ENCODE data around the gene ARID5A. TPM values are rescaled to one million over a fixed set of nuclear protein-coding genes. Genes with fewer than 3 reads are reported as not detected.

ARID5A gene
- total RNA-seq, 2 experiments from 2014 or later = 47.2 to 50.5 TPM

DNA sequence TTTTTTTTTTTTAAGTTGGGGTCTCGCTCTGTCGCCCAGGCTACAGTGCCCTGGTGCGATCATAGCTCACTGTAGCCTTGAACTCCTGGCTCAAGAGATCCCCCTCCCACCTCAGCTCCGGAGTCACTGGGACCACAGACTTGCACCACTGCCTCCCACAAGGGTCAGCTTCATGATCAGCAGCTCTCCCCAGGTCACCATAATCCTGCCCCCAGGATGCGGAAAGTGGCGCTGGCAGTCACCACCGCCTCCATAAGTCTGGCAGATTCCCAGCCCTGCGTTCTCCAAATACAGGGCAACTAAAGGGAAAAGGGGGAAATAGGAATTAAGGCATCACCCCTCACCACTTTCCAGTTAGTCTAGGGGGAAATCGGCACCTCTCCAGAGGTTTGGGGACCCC lies 5.2 kb upstream of the ARID5A start:
- ChIA-PET POLR2A (no interaction called here), CTCF (interaction anchor here (0.6 to 1.7 kb wide), 7 partner anchors 19 to 307 kb away, joined by 3 to 7 read pairs (median 5); no protein-coding TSS in a partner anchor)
- Mint-ChIP-seq H3K4me1 (peaks cover 82% of the 10 kb centered on the region), H3K27ac (no peak overlapping the region), H3K9me3 (no peaks in the 10 kb centered on the region), H3K4me3 (peak overlapping the region; percentile 70), H3K36me3 (ENCODE audit: low read depth) (no peaks in the 10 kb centered on the region), H3K27me3 (no peaks in the 10 kb centered on the region)
- no peak for DNase-seq

DNA sequence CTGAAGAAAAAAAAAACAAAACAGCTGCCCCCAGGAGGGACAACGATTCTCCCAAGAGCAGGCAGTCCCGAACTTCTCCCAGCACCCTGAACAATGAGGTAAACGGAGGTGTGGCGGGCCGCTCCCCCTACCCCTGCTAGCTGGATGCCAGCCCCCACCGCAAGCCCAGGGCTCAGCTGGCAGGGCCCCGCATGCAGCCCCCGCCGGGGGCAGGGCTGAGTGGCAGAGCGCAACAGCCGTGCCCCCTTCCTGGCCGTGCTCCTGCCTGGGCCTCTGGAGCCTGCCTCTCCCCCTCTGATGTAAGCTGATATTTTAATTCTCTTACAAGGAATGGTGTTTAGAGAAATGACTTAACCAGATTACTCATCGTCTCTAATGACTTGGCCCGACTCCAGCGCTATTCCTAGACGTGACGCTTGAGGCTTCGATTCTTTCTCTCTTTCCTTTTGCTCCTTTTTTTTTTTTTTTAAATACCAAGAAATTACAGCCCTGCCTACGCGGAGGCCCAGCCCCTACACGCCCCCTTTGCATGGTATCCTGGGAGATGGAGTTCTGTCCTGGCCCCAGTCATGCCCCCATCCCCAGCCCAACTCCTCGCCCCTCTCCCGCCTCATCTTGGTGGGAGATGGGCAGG lies 4.6 kb upstream of the ARID5A start:
- Mint-ChIP-seq H3K36me3 (ENCODE audit: low read depth) (no peaks in the 10 kb centered on the region), H3K27me3 (no peaks in the 10 kb centered on the region), H3K9me3 (no peaks in the 10 kb centered on the region), H3K4me1 (peaks cover 78% of the 10 kb centered on the region), H3K4me3 (peak overlapping the region; percentile 70), H3K27ac (peak overlapping the region; percentile 84)
- CTCF ChIA-PET = interaction anchor here (0.6 to 1.7 kb wide), 10 partner anchors 20 to 1618 kb away, joined by 3 to 7 read pairs (median 3); no protein-coding TSS in a partner anchor
- POLR2A ChIA-PET = interaction anchor here (0.6 kb wide), 1 partner anchor 38 kb away, joined by 5 read pairs; no protein-coding TSS in a partner anchor
- peak; percentile 79 for DNase-seq

DNA sequence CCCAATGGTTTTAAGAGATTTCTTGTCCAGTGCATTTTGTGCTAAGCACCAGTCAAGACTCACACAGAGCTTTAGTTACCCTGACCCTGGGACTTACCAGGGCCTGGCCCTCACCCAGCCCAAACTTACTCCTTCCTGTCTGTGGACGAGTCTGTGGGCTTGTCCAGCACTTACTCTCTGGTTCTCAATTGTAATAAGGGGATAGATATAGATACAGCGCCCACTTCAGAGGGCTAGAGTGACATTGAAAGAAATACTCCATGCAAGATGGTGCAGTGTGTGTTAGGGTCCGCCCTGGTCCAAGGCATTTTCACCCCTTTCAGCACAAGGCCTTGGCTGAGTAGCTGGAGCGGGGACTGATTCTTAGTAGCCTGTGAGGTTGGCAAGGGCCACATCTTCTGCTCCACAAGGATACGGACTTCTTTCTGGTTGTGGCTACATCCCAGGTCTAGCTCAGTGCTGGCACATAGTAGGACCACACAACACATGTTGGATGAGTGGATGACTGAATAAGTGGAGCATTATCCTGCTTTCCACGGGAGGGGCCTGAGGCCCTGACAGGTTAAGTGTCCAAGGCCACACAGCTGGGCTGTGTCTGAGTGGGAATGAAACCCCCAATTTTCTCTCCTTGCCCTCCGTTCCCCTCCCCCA lies 3.8 kb upstream of the ARID5A start:
- Mint-ChIP-seq H3K4me1 (peaks cover 74% of the 10 kb centered on the region), H3K27me3 (no peaks in the 10 kb centered on the region), H3K36me3 (ENCODE audit: low read depth) (no peaks in the 10 kb centered on the region), H3K27ac (no peak overlapping the region), H3K4me3 (no peak overlapping the region), H3K9me3 (no peaks in the 10 kb centered on the region)
- DNase-seq = no peak
- ChIA-PET CTCF (interaction anchor here (0.9 to 1.7 kb wide), 6 partner anchors 20 to 125 kb away, joined by 3 to 6 read pairs (median 3); no protein-coding TSS in a partner anchor), POLR2A (interaction anchor here (1.0 kb wide), 1 partner anchor 9 kb away, joined by 3 read pairs; no protein-coding TSS in a partner anchor)

DNA sequence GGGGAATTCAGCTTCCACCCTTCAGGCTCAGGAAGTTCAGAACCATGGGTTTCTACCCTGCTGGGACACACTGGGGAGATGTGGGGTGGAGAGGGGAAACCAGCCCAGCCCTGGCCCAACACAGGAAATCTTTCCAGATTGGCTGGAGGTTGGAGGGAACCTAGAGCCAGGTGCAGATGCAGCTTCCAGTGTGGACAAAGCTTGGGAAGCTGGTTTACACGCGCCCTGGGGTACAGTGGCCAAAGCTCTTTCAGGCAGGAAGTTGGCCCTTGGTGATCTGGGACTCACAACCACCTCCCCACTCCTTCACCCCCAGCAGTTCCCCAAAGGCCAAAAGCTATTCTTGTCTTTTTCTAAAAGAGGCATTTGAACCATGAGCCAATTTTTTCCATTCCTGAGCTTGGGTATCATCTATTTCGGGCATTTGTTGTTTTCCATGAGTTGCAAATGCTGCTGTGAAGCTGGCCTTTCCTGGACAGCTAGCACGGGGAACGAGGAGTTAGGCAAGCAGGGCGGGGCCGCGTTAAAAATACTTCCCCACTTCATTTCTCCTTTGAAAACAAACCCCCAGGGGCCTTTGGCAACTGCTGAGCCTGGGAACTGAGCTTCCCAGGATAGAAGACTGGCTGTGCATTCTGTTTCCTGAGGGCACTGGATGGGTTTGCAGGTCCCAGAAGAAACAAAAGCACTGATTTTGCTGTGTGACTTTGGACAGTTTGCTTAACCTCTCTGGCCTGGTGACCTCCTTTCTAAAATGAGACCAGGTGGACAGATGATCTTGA lies 3.1 kb upstream of the ARID5A start:
- H3K4me1 Mint-ChIP-seq = peaks cover 70% of the 10 kb centered on the region
- ChIA-PET CTCF (interaction anchor here (0.5 to 1.5 kb wide), 6 partner anchors 19 to 193 kb away, joined by 3 to 5 read pairs (median 3); no protein-coding TSS in a partner anchor), POLR2A (interaction anchor here (1.0 kb wide), 1 partner anchor 8 kb away, joined by 3 read pairs; no protein-coding TSS in a partner anchor)
- DNase-seq = no peak
- no peaks in the 10 kb centered on the region for H3K27me3 Mint-ChIP-seq
- H3K4me3 Mint-ChIP-seq = no peak overlapping the region
- peaks cover 2% of the 10 kb centered on the region for H3K36me3 Mint-ChIP-seq (ENCODE audit: low read depth)
- no peak overlapping the region for H3K27ac Mint-ChIP-seq
- no peaks in the 10 kb centered on the region for H3K9me3 Mint-ChIP-seq

DNA sequence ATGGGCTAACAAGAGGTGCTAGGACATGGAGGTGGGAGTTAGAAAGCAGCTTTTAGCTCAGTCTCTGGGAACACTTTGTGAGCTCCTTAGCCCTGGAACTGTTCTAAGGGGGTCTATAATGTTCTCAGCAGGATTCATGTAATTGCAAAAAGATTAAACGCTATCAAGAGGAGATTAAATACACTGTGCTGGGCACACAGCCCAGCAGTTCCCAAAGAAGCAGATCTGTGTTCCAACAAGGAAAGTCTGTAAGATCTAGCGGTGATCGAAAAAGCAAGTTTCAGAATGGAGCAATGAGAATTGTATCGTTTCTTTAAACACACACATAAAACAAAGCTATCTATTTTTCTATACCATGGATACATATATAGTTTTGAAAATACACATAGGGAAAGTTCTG lies 2.4 kb upstream of the ARID5A start:
- peaks cover 5% of the 10 kb centered on the region for H3K36me3 Mint-ChIP-seq (ENCODE audit: low read depth)
- no peak for DNase-seq
- no peak overlapping the region for H3K27ac Mint-ChIP-seq
- peaks cover 70% of the 10 kb centered on the region for H3K4me1 Mint-ChIP-seq
- ChIA-PET CTCF (interaction anchor here (0.5 to 1.5 kb wide), 4 partner anchors 20 to 193 kb away, joined by 3 to 4 read pairs (median 3); no protein-coding TSS in a partner anchor), POLR2A (no interaction called here)
- H3K27me3 Mint-ChIP-seq = no peaks in the 10 kb centered on the region
- no peaks in the 10 kb centered on the region for H3K9me3 Mint-ChIP-seq
- H3K4me3 Mint-ChIP-seq = no peak overlapping the region

DNA sequence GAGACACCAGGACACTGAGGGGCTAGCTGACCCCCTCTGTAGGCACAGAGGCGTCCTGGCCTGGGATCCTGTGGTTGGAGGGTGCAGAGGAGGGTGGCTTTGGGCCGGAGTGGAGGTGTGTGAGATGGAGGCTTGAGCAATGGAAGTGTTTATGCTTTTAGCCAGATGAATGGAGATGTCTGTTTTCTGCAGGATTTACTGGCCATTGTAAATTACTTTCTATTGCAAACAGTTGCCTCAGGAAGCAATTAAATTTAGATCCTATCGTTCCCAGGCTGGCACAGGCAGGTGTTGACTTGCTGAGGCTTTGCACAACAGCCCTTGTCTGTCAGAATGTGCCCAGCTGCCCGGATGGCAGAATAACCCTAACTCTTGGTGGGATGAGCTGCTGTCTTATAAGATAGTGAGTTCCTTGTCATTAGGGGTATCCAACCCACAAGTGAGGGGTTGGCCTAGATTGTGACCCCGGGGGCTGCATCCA lies 1.8 kb upstream of the ARID5A start:
- Mint-ChIP-seq H3K27me3 (no peaks in the 10 kb centered on the region), H3K36me3 (ENCODE audit: low read depth) (peaks cover 11% of the 10 kb centered on the region), H3K9me3 (no peaks in the 10 kb centered on the region), H3K4me1 (peaks cover 71% of the 10 kb centered on the region), H3K27ac (no peak overlapping the region), H3K4me3 (no peak overlapping the region)
- POLR2A ChIA-PET = no interaction called here
- no peak for DNase-seq
- CTCF ChIA-PET = interaction anchor here (1.0 to 1.8 kb wide), 4 partner anchors 9 to 226 kb away, joined by 3 to 4 read pairs (median 4); partner anchors contain the start of gene CNNM4

DNA sequence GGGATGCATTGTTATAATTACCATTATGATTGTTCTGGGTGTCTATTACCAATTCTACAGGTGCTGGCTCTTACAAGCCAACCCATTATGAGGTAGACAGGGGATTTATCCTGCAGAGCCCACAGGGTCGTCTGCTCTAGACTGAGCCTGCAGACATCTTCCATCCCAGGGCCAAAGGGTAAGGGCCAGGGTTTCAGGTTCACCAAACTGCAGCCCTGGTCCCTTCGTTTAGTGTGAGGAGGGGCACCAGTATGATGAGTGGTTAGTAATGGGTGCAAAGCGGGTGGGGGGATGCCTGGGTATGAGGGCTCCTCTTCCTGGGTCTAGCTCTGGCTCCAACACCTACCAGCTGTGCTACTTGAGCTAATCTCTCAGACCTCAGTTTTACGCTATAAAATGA lies 1.2 kb upstream of the ARID5A start:
- Mint-ChIP-seq H3K27me3 (no peaks in the 10 kb centered on the region), H3K9me3 (no peaks in the 10 kb centered on the region), H3K4me3 (no peak overlapping the region), H3K4me1 (peaks cover 72% of the 10 kb centered on the region), H3K36me3 (ENCODE audit: low read depth) (peaks cover 16% of the 10 kb centered on the region), H3K27ac (peak overlapping the region; percentile 74)
- ChIA-PET CTCF (interaction anchor here (0.9 to 1.8 kb wide), 4 partner anchors 9 to 225 kb away, joined by 3 to 4 read pairs (median 4); partner anchors contain the start of gene CNNM4), POLR2A (no interaction called here)
- no peak for DNase-seq

DNA sequence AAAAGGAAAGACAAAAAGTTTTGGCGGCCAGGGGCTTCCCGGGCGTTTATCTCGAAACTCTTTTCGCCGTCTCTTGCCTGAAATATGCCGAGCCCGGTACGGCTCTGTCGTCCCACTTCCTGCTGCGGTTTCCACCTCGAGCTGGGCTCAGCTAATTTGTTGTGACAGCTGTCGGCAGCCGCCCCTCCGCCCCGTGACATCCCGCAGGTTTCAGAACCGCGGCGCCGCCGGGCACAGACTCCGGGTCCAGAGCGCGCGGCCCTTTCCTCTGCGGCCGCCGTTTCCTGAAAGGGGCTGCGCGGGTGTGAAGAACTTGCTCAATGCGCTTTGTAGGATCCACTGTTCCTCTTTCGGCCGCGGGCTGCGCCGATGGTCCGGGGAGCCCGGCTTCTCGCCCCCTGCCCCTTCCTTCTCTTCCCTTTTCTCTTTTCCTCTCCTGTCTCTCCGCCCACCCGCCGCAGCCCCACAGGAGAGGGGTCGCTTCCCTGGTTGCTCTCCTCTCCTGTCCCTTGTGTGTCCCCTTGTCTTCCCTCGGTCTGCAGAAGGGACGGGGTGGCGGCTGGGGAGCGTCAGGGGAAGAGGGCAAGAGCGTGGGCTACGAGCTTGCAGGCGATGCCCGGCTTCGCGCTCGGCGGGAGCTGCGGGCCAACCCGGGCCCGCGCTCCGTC lies 648 bp downstream of the ARID5A start:
- Mint-ChIP-seq H3K27me3 (no peaks in the 10 kb centered on the region), H3K9me3 (no peaks in the 10 kb centered on the region), H3K27ac (peak overlapping the region; percentile 98), H3K4me3 (peak overlapping the region; percentile 88), H3K4me1 (peaks cover 61% of the 10 kb centered on the region), H3K36me3 (ENCODE audit: low read depth) (peaks cover 26% of the 10 kb centered on the region)
- ChIA-PET POLR2A (interaction anchor here (0.7 to 2.6 kb wide), 4 partner anchors 9 to 202 kb away, joined by 3 to 25 read pairs (median 4); partner anchors contain the start of gene NCAPH), CTCF (interaction anchor here (0.7 to 2.1 kb wide), 5 partner anchors 16 to 130 kb away, joined by 4 to 9 read pairs (median 5); no protein-coding TSS in a partner anchor)
- peak; percentile 95 for DNase-seq

DNA sequence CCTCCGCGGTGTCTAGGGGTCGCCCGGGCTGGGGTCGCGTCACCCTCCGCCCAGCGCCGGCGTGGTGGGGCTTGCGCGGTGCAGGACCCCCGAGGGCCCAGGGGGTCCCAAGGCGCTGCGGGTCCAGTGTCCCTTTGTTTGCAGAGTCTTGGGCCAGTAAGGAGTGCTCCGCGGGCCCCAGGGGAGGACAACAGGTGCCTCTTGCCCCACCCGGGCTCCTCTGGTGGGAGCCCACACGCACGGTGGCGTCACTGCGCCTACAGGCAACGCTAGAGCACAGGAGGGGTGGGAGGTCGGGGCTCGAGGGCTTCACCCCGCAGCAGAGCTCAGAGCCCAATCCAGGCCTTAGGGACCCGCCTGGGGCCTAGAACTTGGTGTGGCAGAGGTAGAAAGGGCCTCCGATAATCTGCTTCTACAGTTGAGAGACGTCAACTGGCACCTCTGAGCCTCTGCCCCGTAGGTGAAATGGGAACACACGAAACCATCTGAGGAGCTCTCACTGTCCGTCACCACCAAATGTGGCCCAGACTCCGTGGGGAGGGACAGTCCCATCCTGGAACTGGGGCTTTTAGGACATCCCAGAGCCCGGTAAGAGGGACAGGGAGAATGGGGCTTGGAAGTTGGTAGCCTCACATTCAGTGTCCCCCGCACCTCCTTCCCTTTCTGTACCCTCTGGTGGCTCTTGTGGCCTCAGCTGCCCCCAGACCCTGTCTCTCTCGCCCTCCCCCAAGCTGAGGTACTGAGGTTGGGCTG lies 1.4 kb downstream of the ARID5A start:
- no peaks in the 10 kb centered on the region for H3K9me3 Mint-ChIP-seq
- H3K4me1 Mint-ChIP-seq = peaks cover 59% of the 10 kb centered on the region
- peaks cover 33% of the 10 kb centered on the region for H3K36me3 Mint-ChIP-seq (ENCODE audit: low read depth)
- H3K27ac Mint-ChIP-seq = peak overlapping the region; percentile 98
- ChIA-PET CTCF (interaction anchor here (1.1 to 2.1 kb wide), 7 partner anchors 10 to 203 kb away, joined by 3 to 9 read pairs (median 5); partner anchors contain the start of gene NCAPH), POLR2A (interaction anchor here (1.2 to 2.6 kb wide), 2 partner anchors 9 to 16 kb away, joined by 4 to 25 read pairs; no protein-coding TSS in a partner anchor)
- DNase-seq = peak; percentile 56
- H3K27me3 Mint-ChIP-seq = no peaks in the 10 kb centered on the region
- peak overlapping the region; percentile 88 for H3K4me3 Mint-ChIP-seq

DNA sequence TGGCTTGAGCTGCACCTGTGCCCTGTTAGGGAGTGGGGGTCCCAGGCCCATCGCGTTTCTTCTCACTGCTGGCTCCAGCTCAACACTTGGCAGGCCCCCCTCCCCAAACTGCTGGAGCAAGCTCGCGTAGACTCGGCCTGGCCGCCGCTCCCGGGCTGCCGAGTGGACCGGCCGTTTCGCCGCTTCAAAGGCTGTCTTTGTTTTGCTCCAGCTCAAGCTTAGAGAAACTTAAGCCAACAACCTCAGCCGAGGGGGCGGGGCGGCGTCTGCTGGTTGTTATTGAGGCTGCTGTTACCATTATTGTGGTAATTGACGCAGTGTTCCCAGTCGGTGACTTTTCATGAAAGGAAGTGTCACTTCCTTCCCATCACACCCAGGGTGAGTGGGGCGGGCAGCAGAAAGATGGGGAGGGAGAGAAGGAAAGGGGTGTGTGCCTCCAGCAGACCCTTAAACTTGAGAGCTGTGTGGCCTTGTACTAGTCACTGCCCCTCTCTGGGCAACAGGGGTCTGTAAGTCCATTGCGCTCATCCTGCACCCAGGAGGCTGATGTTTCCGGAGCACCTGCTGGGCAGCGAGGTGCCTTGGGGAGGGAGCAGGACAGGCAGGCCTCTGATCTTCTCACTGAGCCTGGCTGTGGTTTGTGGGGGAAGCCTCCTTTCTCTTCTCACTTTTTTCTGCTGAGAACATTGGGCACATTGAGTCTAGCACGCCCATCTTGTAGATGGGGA lies 2.1 kb downstream of the ARID5A start:
- H3K4me1 Mint-ChIP-seq = peaks cover 60% of the 10 kb centered on the region
- ChIA-PET POLR2A (interaction anchor here (1.2 to 2.6 kb wide), 2 partner anchors 10 to 15 kb away, joined by 4 to 25 read pairs; no protein-coding TSS in a partner anchor), CTCF (interaction anchor here (1.1 to 2.1 kb wide), 6 partner anchors 9 to 204 kb away, joined by 3 to 9 read pairs (median 6); partner anchors contain the start of gene NCAPH)
- H3K36me3 Mint-ChIP-seq (ENCODE audit: low read depth) = peaks cover 40% of the 10 kb centered on the region
- peak; percentile 92 for DNase-seq
- H3K9me3 Mint-ChIP-seq = no peaks in the 10 kb centered on the region
- peak overlapping the region; percentile 88 for H3K4me3 Mint-ChIP-seq
- H3K27ac Mint-ChIP-seq = peak overlapping the region; percentile 98
- no peaks in the 10 kb centered on the region for H3K27me3 Mint-ChIP-seq
